IgD-negative memory B cell (primary cell): Measurements from ENCODE around the gene MYO3A. TPM values are rescaled to one million over a fixed set of nuclear protein-coding genes. Genes with fewer than 3 reads are reported as not detected.
A peak's percentile ranks its signal among the peaks of the same experiment; 100 is the strongest.

ENCODE experiments used
- H3K27ac Mint-ChIP-seq, 3 donors: one replicate each; pipeline ENCODE4 v1.8.0; 2020 to 2022; ENCODE audit warnings: mild to moderate bottlenecking in 3 of 3, mixed read lengths in 3 of 3, moderate library complexity in 1 of 3
- H3K27me3 Mint-ChIP-seq: one replicate; pipeline ENCODE4 v1.8.0; 2021; ENCODE audit warnings: mixed read lengths
- H3K36me3 Mint-ChIP-seq: one replicate; pipeline ENCODE4 v1.8.0; 2020; ENCODE audit warnings: mild to moderate bottlenecking, mixed read lengths
- H3K4me1 Mint-ChIP-seq, 3 donors: one replicate each; pipeline ENCODE4 v1.8.0; 2020 to 2022; ENCODE audit warnings: mixed read lengths in 3 of 3, mild to moderate bottlenecking in 1 of 3
- H3K4me3 Mint-ChIP-seq, 4 donors: one replicate each; pipeline ENCODE4 v1.8.0; 2020 to 2022; ENCODE audit warnings: mild to moderate bottlenecking in 4 of 4, mixed read lengths in 4 of 4, moderate library complexity in 3 of 4
- H3K9me3 Mint-ChIP-seq, 3 donors: one replicate each; pipeline ENCODE4 v1.8.0; 2020 to 2021; ENCODE audit warnings: mixed read lengths in 3 of 3, mild to moderate bottlenecking in 1 of 3
- polyA plus RNA-seq: library from polyadenylated mRNA; unstranded; fragments of 300-500 nt; fragmentation: Illumina TruSeq; gene quantifications from one replicate; pipeline ENCODE4 v1.2.3, GENCODE V29; 2021

Gene MYO3A, protein sequence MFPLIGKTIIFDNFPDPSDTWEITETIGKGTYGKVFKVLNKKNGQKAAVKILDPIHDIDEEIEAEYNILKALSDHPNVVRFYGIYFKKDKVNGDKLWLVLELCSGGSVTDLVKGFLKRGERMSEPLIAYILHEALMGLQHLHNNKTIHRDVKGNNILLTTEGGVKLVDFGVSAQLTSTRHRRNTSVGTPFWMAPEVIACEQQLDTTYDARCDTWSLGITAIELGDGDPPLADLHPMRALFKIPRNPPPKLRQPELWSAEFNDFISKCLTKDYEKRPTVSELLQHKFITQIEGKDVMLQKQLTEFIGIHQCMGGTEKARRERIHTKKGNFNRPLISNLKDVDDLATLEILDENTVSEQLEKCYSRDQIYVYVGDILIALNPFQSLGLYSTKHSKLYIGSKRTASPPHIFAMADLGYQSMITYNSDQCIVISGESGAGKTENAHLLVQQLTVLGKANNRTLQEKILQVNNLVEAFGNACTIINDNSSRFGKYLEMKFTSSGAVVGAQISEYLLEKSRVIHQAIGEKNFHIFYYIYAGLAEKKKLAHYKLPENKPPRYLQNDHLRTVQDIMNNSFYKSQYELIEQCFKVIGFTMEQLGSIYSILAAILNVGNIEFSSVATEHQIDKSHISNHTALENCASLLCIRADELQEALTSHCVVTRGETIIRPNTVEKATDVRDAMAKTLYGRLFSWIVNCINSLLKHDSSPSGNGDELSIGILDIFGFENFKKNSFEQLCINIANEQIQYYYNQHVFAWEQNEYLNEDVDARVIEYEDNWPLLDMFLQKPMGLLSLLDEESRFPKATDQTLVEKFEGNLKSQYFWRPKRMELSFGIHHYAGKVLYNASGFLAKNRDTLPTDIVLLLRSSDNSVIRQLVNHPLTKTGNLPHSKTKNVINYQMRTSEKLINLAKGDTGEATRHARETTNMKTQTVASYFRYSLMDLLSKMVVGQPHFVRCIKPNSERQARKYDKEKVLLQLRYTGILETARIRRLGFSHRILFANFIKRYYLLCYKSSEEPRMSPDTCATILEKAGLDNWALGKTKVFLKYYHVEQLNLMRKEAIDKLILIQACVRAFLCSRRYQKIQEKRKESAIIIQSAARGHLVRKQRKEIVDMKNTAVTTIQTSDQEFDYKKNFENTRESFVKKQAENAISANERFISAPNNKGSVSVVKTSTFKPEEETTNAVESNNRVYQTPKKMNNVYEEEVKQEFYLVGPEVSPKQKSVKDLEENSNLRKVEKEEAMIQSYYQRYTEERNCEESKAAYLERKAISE (N-terminal part only)
- 0.15 TPM for polyA plus RNA-seq

DNA sequence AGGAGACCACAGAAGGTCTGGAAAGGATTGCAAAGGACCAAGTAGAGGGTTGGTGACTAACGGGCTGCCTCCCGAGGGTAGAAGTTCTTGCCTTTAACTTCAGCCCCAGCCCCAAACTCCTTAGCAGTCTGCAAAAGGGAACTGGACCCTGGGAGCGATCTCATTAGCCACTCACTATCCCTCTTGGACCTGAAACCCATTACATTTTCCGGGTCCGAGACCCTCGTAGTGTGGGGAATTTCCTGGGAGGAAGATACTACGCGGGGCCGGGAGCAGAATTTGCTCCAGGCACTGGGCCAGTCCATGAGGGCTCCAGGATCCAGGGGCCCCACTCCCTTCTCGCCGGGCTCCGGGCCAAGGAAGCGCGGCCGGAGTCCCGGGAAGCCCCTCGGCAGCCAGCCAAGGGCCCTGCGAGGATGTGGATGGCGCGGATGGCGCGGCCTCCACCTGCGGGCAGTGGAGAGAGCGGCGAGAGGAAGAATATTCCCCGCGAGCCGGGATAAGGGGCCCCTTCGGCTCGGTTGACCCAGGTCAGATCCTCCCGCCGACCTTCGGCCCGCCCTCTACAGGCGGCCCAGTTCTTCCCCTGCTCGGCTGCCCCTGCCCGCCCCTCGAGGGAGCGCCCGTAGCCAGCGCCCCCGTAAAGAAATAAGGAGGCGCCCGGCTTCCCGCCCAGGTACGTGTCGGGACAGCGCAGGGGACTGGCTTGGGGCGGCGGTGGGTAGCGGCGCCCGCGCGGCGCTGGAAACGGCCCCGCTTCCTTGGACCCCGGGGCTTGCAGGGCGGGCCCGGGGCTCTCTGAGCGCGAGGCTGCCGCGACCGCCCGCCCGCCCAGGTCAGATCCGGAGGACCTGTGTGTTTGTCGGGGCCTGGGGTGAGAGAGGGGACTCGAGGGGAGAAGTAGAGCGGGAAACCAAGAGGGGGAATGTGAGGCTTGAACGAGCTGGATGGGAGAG is at the start of gene MYO3A:
Gene MYO3A (plus strand): TSS at position 577 of the 956 bp plus-strand sequence. CDS start 17,882 bp downstream, outside the sequence.
- Mint-ChIP-seq H3K4me3 (peak within 1 kb of the TSS in 3 of 4 donors; percentile 47 to 82 (median 64)), H3K36me3 (no peaks in the 10 kb centered on the region), H3K4me1 (peaks cover 0 to 3% (median 0%) of the 10 kb centered on the region in 3 donors), H3K27me3 (peaks cover 19% of the 10 kb centered on the region), H3K27ac (no peak within 1 kb of the TSS), H3K9me3 (peaks cover 0 to 3% (median 0%) of the 10 kb centered on the region in 3 donors)

DNA sequence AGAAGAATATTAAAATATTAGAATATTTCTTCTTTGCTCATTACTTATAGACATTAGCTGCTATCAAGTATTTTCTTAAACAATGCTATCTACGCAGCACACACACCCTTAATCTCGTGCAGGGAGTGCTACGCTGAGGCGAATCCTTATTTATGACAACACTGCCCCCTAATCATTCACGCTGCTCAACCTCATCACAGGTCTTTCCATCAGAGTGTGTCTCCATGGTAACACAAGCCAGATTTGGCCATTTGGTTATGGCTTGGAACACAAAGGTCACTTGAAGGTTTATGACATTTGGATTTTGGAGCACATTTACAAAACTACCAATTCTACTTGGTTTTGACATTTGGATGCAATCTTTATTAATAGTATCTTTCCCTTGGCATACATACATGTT is 45.4 kb upstream of the MYO3A start:
- H3K4me3 Mint-ChIP-seq, result no peak overlapping the region
- no peak overlapping the region for H3K27ac Mint-ChIP-seq
- H3K4me1 Mint-ChIP-seq, result no peaks in the 10 kb centered on the region
- peaks cover 0 to 5% (median 1%) of the 10 kb centered on the region in 3 donors for H3K9me3 Mint-ChIP-seq
- H3K27me3 Mint-ChIP-seq, result peaks cover 5% of the 10 kb centered on the region
- no peaks in the 10 kb centered on the region for H3K36me3 Mint-ChIP-seq

DNA sequence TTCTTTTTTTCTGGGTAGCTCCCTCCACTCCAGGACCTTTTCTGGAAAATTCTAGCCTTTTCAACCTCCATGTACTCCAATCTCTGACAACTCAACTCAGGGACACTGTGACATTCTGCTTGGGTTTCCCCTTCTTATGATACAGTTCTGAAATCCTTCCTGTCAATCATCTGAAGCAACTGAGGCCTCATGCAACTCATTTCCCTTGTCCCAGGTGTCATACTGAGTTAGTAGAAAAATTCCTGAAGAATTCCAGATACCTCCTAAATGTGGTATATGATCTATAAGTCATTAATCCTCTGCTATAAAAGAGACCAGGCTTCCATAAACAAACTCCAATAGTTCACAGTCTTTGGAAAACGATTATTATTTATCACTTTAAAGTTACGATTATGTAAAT is 43.0 kb upstream of the MYO3A start:
- H3K36me3 Mint-ChIP-seq, result no peaks in the 10 kb centered on the region

DNA sequence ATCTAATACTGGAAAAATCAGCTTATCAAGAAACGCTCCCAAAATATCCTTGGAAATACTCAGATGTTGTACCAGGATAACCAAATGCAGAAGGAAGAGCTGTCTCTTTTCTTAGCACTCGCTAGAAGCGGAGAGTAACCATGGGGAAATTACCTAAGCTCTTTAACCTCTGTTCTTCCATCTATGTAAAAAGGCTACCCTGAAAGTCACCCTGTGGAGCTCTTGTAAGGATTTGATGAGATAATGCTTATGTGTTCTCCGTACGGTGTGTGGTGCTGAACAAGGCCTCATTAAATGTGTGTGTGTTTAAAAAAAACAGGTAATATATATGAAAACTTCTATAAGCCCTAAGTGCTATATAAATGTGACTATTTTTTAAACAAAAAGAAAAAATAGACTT is 38.2 kb upstream of the MYO3A start:
- H3K9me3 Mint-ChIP-seq, result peaks cover 0 to 2% (median 1%) of the 10 kb centered on the region in 3 donors
- H3K27ac Mint-ChIP-seq, result no peak overlapping the region
- no peak overlapping the region for H3K4me3 Mint-ChIP-seq
- no peaks in the 10 kb centered on the region for H3K4me1 Mint-ChIP-seq
- H3K27me3 Mint-ChIP-seq, result peaks cover 4% of the 10 kb centered on the region
- no peaks in the 10 kb centered on the region for H3K36me3 Mint-ChIP-seq

More for the DNA sequence above, 43.0 kb upstream of the MYO3A start:
- Mint-ChIP-seq H3K9me3 (peaks cover 0 to 5% (median 1%) of the 10 kb centered on the region in 3 donors), H3K4me3 (no peak overlapping the region), H3K27ac (no peak overlapping the region), H3K27me3 (peaks cover 6% of the 10 kb centered on the region), H3K4me1 (no peaks in the 10 kb centered on the region)

DNA sequence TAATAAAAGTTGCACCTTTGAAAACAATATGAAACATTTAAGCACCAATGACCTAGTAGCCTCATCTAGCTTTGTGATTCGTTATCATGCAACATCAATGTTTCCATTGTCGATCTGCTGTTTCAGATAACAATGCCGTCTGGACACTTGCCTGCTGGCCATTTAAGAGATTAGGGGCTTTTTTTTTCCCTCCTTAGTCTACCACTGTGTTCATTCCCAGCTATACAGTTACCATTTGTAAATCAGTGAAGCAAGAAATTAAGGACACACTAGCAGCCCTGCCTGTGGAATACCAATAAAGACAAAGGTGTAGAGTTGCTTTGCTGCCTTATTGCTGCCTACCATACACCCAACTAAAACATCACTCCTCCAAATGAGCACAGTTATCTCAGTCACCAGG is 37.6 kb upstream of the MYO3A start:
- Mint-ChIP-seq H3K4me3 (no peak overlapping the region), H3K27me3 (peaks cover 2% of the 10 kb centered on the region), H3K4me1 (peaks cover 0 to 3% (median 0%) of the 10 kb centered on the region in 3 donors), H3K36me3 (no peaks in the 10 kb centered on the region), H3K9me3 (peaks cover 0 to 2% (median under 1%) of the 10 kb centered on the region in 3 donors), H3K27ac (no peak overlapping the region)

DNA sequence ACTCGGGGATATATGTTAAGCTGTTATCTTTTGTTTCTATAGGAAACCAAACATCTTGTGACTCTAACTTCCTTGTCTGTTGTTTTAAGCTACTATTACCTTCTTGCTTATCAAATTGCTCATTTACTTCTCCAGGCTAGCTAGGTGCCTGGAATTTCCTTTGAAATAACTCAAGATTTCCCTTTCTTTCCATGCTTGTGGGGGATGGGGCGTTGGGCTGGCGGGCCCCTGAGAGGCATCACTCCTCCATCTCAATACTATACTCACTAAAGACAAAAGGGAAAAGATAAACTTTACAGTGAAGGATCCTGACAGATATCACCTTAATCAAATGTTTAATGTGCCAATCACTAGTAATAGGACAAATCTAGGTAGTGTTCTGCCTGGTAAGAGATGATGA is 34.7 kb upstream of the MYO3A start:
- peaks cover 4 to 12% (median 10%) of the 10 kb centered on the region in 3 donors for H3K4me1 Mint-ChIP-seq
- H3K9me3 Mint-ChIP-seq, result no peaks in the 10 kb centered on the region
- H3K27me3 Mint-ChIP-seq, result peaks cover 9% of the 10 kb centered on the region
- H3K36me3 Mint-ChIP-seq, result no peaks in the 10 kb centered on the region
- no peak overlapping the region for H3K27ac Mint-ChIP-seq
- H3K4me3 Mint-ChIP-seq, result no peak overlapping the region

DNA sequence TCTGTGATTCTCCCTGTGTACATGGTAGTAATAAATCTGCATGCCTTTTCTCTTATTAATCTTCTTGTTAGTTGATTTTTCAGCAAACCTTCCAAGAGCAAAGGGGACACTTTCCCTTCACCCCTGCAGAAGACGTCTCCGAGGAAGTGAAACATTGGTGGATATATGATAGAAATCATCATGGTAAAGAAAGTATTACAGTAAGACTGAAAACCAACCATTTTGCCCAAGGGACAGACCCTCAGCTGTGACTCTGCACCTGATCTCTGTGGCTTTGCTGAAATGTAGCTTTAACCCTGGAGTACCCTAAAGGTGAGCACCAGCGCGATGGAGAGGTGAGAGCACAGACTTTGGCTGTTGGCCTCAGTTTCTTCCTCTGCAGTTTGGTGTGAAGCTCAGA is 32.8 kb upstream of the MYO3A start:
- H3K27ac Mint-ChIP-seq, result no peak overlapping the region
- no peak overlapping the region for H3K4me3 Mint-ChIP-seq
- peaks cover 4 to 12% (median 10%) of the 10 kb centered on the region in 3 donors for H3K4me1 Mint-ChIP-seq
- no peaks in the 10 kb centered on the region for H3K36me3 Mint-ChIP-seq
- H3K27me3 Mint-ChIP-seq, result peaks cover 9% of the 10 kb centered on the region
- no peaks in the 10 kb centered on the region for H3K9me3 Mint-ChIP-seq

DNA sequence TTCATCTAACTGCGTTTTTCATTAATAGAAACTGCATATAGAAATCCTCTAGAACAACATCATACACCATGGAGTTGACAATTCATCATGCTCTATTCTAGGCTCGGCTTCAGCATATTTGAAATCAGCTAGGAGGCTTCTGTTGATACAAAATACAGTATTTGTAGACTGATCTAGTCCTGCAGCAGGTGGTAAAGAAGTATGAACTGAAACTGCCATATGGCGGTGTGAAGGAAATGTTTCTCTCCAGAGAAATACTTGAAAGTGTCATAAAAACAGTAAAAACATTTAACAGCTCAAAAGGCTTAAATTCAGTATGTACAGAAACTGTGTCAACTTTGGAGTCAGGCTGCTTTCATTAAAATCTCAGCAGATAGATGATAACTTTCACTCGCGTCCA is 32.0 kb upstream of the MYO3A start:
- peak overlapping the region in 1 of 3 donors; percentile 2 for H3K27ac Mint-ChIP-seq
- H3K36me3 Mint-ChIP-seq, result no peaks in the 10 kb centered on the region
- no peaks in the 10 kb centered on the region for H3K9me3 Mint-ChIP-seq
- peaks cover 4 to 12% (median 10%) of the 10 kb centered on the region in 3 donors for H3K4me1 Mint-ChIP-seq
- H3K27me3 Mint-ChIP-seq, result peaks cover 9% of the 10 kb centered on the region
- H3K4me3 Mint-ChIP-seq, result peak overlapping the region in 2 of 4 donors; percentile 31 to 75

DNA sequence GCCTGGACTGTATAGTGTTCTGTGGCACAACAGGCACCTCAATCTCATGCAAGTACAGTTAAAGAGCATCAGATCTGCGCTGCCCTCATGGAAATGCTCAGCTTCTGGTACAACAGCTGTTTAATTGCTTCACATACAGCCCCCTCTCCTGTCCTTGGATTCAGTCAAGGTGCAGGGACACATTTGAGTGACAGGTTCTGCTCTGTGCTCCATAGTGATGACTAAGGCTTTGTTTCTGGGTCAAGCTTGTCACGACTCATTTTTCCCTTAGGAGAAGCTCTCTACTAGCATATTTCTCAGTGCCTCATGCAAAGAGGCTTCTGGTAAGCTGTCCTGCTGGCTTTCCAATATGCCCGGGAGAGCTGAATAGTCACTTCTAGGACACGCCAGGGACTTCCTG is 26.8 kb upstream of the MYO3A start:
- Mint-ChIP-seq H3K9me3 (peaks cover 0 to 6% (median 2%) of the 10 kb centered on the region in 3 donors), H3K27me3 (peaks cover under 1% of the 10 kb centered on the region), H3K4me1 (peaks cover 0 to 2% (median 2%) of the 10 kb centered on the region in 3 donors), H3K36me3 (no peaks in the 10 kb centered on the region), H3K27ac (no peak overlapping the region), H3K4me3 (no peak overlapping the region)

DNA sequence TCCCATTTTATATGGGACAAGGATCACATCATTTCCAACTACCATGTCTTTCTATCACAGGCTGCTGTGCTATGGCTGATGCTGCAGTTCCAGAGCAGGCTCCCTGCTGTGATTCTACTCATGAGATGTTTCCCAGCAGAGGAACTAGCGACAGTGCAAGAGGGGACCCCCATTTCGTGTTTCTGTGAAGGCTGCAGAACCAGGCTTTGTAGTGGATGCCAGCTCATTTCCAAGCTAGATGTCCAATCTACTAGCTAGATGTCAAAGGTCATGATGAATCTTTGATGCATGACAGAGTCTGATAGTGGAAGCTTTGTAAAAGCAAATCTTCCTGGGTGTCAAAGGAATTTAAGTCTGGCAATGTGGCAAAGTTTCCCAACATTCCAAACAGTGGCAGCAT is 21.2 kb upstream of the MYO3A start:
- H3K4me3 Mint-ChIP-seq, result no peak overlapping the region
- no peaks in the 10 kb centered on the region for H3K4me1 Mint-ChIP-seq
- peaks cover 0 to 6% (median 2%) of the 10 kb centered on the region in 3 donors for H3K9me3 Mint-ChIP-seq
- no peaks in the 10 kb centered on the region for H3K27me3 Mint-ChIP-seq
- no peak overlapping the region for H3K27ac Mint-ChIP-seq
- no peaks in the 10 kb centered on the region for H3K36me3 Mint-ChIP-seq

DNA sequence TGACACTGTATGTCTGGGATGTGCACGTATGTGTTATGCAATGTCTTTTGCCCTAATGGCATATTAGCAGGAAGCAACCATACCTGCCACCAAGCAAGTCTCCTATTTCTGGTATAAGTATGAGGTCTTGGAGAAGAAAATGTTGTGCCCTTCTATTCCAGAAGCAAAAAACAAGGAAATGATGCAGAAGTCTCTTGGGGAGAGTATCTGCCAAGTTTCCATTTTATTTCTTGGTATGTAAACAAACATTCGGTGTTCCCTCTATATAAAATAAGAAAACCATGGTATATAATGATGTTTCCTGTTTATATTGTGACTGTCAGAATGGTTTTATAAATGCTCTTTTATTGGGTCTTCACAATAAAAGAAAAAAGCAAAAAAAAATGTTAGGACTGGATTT is 19.3 kb upstream of the MYO3A start:
- no peaks in the 10 kb centered on the region for H3K27me3 Mint-ChIP-seq
- peaks cover 0 to 6% (median 0%) of the 10 kb centered on the region in 3 donors for H3K9me3 Mint-ChIP-seq
- no peaks in the 10 kb centered on the region for H3K36me3 Mint-ChIP-seq
- no peak overlapping the region for H3K4me3 Mint-ChIP-seq
- no peak overlapping the region for H3K27ac Mint-ChIP-seq
- no peaks in the 10 kb centered on the region for H3K4me1 Mint-ChIP-seq

DNA sequence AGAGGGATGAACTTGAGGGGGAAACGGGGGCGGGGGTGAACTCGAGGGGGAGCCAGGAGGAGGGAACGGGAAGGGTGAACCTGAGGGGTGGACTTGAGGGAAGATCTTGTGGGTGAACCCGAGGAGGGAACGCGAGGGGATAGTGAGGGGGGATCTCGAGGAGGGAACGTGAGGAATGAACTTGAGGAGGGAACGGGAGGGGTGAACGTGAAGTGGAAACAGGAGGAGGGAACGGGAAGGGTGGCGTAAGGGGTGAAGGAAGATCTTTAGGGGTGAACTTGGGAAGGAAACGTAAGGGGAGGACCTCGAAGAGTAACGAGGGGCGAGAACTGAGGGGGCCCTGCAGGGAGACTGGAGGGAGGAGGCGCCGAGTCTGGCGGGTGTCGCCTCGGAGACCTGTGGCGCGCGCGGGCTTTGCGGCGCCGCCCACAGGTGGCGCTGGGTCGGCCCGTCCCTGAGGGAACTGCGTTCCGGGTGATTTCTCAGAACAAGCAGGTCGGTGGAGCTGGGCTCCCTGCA is 651 bp downstream of the MYO3A start:
- Mint-ChIP-seq H3K4me1 (peaks cover 0 to 3% (median 0%) of the 10 kb centered on the region in 3 donors), H3K27me3 (peaks cover 19% of the 10 kb centered on the region), H3K9me3 (peaks cover 0 to 3% (median 0%) of the 10 kb centered on the region in 3 donors), H3K36me3 (no peaks in the 10 kb centered on the region), H3K27ac (no peak overlapping the region), H3K4me3 (peak overlapping the region in 3 of 4 donors; percentile 47 to 82 (median 64))

DNA sequence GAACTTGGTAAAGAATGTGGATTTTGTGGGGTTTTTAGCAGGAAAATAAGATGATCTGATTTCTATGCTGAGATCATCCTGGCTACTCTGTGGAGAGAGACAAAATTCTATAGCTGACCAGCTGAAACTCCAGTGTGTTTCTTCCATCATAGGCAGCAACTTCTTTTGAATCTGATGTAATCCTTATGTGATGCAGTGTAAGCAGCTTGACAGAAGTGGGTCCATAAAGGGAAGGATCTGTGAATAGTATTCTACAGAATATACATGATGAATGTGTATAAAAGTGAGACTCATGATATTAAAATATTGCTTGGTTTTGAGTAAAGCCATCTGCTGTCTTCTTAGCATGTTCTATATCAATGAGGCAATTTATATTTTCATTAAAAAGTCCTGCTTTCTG is 4.4 kb downstream of the MYO3A start:
- Mint-ChIP-seq H3K4me3 (no peak overlapping the region), H3K9me3 (peaks cover 0 to 3% (median 0%) of the 10 kb centered on the region in 3 donors), H3K4me1 (peaks cover 0 to 3% (median 0%) of the 10 kb centered on the region in 3 donors), H3K36me3 (no peaks in the 10 kb centered on the region), H3K27me3 (peaks cover 18% of the 10 kb centered on the region), H3K27ac (no peak overlapping the region)
